ENCODE results near the gene RESP18.

DNA sequence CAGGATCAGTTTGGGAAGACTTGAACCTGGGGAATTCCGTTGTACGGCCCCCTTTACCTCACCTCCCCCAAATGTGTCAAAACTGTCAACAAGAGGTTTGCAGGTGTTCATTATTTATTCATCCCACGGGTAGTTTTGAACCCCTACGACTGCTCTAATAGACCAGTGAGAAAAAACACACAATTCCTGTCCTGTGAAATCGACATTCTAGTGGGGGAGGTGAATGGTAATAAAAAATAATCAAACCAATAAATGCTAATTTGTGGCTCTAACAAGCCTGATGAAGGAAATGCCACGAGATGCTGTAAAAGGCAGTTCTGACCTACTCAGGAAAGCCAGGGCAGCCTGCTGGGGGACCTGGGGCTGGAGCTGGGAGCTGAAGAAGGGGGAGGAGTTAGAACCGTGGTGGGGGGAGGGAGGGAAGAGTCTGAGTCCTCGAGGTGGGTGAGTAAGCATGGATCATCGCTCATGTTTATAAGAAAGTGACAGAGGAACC, 53.8 kb downstream of the RESP18 start:
- TF ChIP-seq, protein P1, sequence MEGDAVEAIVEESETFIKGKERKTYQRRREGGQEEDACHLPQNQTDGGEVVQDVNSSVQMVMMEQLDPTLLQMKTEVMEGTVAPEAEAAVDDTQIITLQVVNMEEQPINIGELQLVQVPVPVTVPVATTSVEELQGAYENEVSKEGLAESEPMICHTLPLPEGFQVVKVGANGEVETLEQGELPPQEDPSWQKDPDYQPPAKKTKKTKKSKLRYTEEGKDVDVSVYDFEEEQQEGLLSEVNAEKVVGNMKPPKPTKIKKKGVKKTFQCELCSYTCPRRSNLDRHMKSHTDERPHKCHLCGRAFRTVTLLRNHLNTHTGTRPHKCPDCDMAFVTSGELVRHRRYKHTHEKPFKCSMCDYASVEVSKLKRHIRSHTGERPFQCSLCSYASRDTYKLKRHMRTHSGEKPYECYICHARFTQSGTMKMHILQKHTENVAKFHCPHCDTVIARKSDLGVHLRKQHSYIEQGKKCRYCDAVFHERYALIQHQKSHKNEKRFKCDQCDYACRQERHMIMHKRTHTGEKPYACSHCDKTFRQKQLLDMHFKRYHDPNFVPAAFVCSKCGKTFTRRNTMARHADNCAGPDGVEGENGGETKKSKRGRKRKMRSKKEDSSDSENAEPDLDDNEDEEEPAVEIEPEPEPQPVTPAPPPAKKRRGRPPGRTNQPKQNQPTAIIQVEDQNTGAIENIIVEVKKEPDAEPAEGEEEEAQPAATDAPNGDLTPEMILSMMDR (IDR thresholded peaks at IDR 0.05) = no peak
- no peak for TF ChIP-seq EZH2phosphoT487 (IDR thresholded peaks at IDR 0.05)

Data from neural progenitor cell (in vitro differentiated cells).